AG09309 (cell line): ENCODE data around the gene RHCE.
"Not testable (repeated sequence)": the region's sequence is repeated elsewhere in the genome, so short reads cannot be mapped to it uniquely, and the experiment has no call there.

Source experiments
- DNase-seq: peaks from one replicate; pipeline ENCODE4 v3.0.0-alpha.2; 2010; ENCODE audit warnings: low read depth
- H3K4me3 ChIP-seq: 2 replicates; pipeline ENCODE4 v1.5.1; 2011; ENCODE audit warnings: mild to moderate bottlenecking, low read depth, low read length, moderate library complexity; ENCODE audit not compliant: control insufficient read depth
- TF ChIP-seq, protein P1 (sequence below): IDR thresholded peaks from 2 replicates; pipeline ENCODE4 v1.5.1; 2011; ENCODE audit warnings: mild to moderate bottlenecking, low read depth, low read length, inconsistent platforms; ENCODE audit not compliant: insufficient read depth, control insufficient read depth; ENCODE audit errors: missing control alignments

The RHCE gene

DNA sequence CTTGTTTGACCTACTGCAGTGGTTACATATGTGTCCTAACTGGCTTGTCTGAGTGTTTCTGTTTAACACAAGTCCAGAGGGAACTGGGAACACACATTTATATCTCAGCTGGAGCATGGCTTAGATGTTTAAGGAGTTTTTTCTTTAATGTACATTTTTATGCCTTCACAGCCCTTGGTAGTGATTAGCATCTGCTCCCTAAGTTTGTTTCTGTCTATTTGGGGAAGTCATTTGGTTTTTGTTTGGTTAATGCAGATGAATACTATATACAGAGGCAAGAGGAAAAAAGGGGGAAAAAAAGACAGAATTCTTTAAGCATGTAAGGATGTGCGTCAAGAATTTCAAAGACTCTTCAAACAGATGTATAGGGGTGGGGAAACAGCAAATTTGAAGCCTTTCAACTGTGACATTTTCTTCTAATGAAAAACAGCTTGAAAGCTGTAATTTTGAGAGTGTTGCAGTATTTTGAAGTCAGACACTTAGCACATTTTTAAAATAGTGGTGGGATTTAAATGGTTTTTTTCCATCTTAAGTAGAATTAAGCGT, 25.4 kb upstream of the RHCE start:
- no peak overlapping the region for H3K4me3 ChIP-seq
- TF ChIP-seq, protein P1, sequence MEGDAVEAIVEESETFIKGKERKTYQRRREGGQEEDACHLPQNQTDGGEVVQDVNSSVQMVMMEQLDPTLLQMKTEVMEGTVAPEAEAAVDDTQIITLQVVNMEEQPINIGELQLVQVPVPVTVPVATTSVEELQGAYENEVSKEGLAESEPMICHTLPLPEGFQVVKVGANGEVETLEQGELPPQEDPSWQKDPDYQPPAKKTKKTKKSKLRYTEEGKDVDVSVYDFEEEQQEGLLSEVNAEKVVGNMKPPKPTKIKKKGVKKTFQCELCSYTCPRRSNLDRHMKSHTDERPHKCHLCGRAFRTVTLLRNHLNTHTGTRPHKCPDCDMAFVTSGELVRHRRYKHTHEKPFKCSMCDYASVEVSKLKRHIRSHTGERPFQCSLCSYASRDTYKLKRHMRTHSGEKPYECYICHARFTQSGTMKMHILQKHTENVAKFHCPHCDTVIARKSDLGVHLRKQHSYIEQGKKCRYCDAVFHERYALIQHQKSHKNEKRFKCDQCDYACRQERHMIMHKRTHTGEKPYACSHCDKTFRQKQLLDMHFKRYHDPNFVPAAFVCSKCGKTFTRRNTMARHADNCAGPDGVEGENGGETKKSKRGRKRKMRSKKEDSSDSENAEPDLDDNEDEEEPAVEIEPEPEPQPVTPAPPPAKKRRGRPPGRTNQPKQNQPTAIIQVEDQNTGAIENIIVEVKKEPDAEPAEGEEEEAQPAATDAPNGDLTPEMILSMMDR: no peak
- DNase-seq: no peak

DNA sequence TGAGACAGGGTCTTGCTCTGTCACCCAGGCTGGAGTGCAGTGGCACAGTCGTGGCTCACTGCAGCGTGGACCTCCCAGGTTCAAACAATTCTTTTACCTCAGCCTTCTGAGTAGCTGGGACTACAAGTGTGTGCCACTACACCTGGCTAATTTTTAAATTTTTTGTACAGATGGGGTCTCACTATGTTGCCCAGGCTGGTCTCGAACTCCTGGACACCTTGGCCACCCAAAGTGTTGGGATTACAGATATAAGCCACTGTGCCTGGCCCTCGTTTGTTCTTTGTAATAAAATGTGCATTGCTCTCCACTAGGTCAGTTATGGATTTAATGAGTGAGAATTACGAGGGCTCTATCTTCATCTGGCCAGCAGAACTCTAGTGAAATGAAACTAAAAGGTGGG, 24.0 kb upstream of the RHCE start:
- not testable (repeated sequence) for DNase-seq, H3K4me3 ChIP-seq

DNA sequence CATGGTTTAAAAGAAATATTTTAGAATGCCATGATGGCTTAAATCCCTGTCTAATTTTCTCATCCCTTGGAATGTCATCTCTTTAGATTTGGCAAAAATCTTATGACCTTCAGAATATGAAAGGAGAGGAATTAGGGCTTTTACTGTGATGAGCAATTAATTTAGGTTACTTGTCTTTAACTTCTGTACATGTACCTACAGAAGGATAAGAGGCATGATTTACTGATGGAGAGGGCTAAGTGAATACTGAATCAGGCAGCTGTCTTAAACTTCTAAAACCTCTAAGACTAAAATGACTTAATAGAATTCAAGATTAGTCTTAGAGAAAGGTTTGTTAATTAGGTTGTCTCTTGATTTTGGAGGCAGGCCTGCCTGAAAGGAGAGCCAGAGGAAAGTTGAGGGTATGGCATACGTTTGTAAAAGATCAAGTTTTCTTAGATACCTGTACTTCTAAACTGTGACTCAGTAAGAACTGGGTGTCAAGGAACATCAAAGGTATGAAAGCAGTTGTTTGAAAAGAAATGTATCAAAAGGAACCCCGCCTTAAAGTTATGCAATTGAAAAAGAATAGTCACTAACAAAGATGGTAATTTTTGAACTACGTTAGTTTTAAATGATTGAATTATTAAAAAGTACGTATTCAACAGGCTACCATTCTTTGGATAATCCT, 22.5 kb upstream of the RHCE start:
- no peak for DNase-seq
- no peak overlapping the region for H3K4me3 ChIP-seq
- TF ChIP-seq, protein P1: no peak

DNA sequence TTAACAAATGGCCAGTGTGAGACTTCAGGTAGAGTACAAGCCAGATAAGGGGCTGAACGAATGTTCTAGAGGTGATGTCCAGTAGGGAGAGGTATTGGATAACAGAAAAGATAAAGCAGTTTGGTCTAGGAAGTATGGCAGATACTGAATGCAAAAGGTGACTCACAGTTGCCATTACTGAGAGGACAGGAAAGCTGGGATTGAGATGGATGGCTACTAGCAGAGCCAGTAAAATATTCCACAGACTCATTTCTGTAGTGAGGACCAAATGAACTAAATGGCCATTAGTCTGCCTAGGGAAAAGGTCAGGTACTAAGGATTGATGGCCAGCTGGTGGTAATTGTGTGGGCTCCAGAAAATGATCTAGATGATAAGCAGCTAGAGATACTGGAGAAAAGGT, 21.6 kb upstream of the RHCE start:
- TF ChIP-seq, protein P1: no peak
- DNase-seq: no peak
- H3K4me3 ChIP-seq: no peak overlapping the region

DNA sequence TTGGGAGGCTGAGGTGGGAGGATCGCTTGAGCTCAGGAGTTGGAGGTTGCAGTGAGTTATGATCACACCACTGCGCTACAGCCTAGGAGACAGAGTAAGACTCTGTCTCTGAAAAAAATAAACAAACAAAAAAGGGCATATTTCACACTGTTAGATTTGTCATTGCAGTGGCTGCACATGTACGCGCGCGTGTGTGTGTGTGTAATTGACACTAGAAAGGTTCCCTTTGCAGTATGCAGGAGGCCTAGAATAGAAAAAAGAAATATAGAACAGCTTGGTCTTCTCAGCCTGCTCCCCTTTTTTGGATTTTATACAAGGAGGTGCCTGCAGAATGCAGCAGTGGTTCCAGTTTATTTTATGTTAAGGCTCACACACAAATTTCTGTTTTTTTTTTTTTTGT, 18.7 kb upstream of the RHCE start:
- DNase-seq: no peak
- TF ChIP-seq, protein P1: no peak
- no peak overlapping the region for H3K4me3 ChIP-seq

DNA sequence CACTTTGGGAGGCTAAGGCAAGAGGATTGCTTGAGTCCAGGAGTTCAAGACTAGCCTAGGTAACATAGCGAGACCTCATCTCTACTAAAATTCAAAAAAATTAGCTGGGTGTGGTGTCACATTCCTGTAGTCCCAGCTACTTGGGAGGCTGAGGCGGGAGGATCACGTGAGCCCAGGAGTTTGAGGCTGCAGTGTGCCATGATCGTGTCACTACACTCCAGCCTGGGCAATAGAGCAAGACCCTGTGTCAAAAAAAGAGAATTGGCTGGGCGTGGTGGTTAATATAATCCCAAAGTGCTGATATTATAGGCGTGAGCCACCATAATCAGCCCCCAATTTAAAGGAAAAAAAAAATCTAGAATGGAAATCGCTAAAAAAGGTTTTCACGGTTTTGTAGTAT, 17.0 kb upstream of the RHCE start:
- H3K4me3 ChIP-seq: no peak overlapping the region
- DNase-seq: no peak
- TF ChIP-seq, protein P1: no peak

DNA sequence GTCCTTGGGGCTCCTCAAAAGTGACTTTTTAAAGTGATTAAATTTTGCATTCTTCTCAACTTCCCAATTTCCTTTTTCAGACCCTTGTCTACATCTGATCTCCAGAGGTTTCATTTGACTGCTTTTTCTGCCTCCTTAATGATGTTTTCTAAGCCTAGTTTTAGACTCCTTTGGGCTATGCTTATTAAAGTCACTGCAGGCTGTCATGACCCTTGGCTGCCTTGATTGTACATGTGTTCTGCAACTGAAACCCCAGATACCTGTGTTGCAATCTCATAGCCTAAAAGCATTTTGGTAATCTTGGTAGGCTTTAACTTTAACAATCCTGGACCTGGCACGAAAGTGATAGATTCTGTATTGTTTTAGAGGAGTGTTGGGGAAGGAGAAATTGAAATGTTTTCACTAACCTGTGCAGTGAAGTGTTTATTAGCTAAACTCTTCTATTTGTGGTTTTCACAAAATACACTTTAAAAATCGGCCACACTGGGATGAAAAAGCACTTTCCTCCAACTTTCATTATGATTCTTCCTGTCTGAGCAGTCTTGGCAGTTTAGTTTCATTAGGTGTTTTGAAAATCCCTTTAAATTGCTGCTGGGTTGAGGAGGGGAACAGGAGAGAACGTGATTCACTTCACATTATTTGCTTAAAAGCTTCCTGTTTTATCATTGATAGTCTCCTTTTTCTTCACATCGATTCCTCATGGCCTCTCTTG, 14.9 kb upstream of the RHCE start:
- TF ChIP-seq, protein P1: no peak
- no peak for DNase-seq
- no peak overlapping the region for H3K4me3 ChIP-seq
